AG09319 (cell line): ENCODE data around the gene FAAP24.
A peak's percentile ranks its signal among the peaks of the same experiment; 100 is the strongest.

Source experiments
- DNase-seq: peaks from one replicate; pipeline ENCODE4 v3.0.0-alpha.2; 2010; ENCODE audit warnings: low read depth; ENCODE audit errors: extremely low read depth
- CTCF ChIP-seq: IDR thresholded peaks from 2 replicates; pipeline ENCODE4 v1.5.1; 2011; ENCODE audit warnings: low read depth, mild to moderate bottlenecking, inconsistent platforms, low read length, moderate library complexity

The FAAP24 gene

GRCh38 chr19:32971715-32972540 lies at the start of gene FAAP24, which contains the start of gene CEP89:
Gene FAAP24 (plus strand): TSS chr19:32972242. CDS start chr19:32973197, 955 bp downstream.
Gene CEP89 (minus strand): TSS chr19:32971958. CDS start chr19:32971874, 84 bp downstream.
- peak; percentile 99 for DNase-seq
- no peak for TF ChIP-seq CTCF

- no peak for DNase-seq
Measured at GRCh38 chr19:32924200-32924599, 47.8 kb upstream of the FAAP24 start.

GRCh38 chr19:32928806-32929205 lies 43.2 kb upstream of the FAAP24 start:
- no peak for DNase-seq
- no peak for TF ChIP-seq CTCF

More at GRCh38 chr19:32924200-32924599, 47.8 kb upstream of the FAAP24 start:
- TF ChIP-seq CTCF: no peak

- no peak for DNase-seq
- no peak for TF ChIP-seq CTCF
Measured at GRCh38 chr19:32930567-32930966, 41.5 kb upstream of the FAAP24 start.

GRCh38 chr19:32933571-32933970 lies 38.5 kb upstream of the FAAP24 start:
- TF ChIP-seq CTCF: no peak
- no peak for DNase-seq

- no peak for TF ChIP-seq CTCF
- no peak for DNase-seq
Measured at GRCh38 chr19:32935629-32936028, 36.4 kb upstream of the FAAP24 start.

GRCh38 chr19:32936065-32936464 lies 36.0 kb upstream of the FAAP24 start:
- no peak for DNase-seq
- TF ChIP-seq CTCF: no peak

GRCh38 chr19:32941273-32941672 lies 30.8 kb upstream of the FAAP24 start:
- DNase-seq: peak; percentile 2
